Skeletal muscle tissue (tissue), 4 donors: ENCODE data around the gene TESK1. TPM values are rescaled to one million over a fixed set of nuclear protein-coding genes. Genes with fewer than 3 reads are reported as not detected.

Experiments
- H3K27ac ChIP-seq: one replicate; pipeline ENCODE4 v1.7.0; 2013; ENCODE audit warnings: mild to moderate bottlenecking, low read depth, low read length, inconsistent platforms
- H3K27me3 ChIP-seq, 3 donors: one replicate each; pipeline ENCODE4 v1.7.0; 2013; ENCODE audit warnings: low read length in 3 of 3; ENCODE audit not compliant: control insufficient read depth in 3 of 3, insufficient read depth in 3 of 3
- H3K36me3 ChIP-seq, 3 donors: one replicate each; pipeline ENCODE4 v1.7.0; 2013; ENCODE audit warnings: low read length in 3 of 3; ENCODE audit not compliant: control insufficient read depth in 3 of 3, insufficient read depth in 3 of 3
- H3K4me1 ChIP-seq, 3 donors: one replicate each; pipeline ENCODE4 v1.7.0; 2013; ENCODE audit warnings: low read length in 3 of 3, mild to moderate bottlenecking in 3 of 3; ENCODE audit not compliant: control insufficient read depth in 3 of 3, insufficient read depth in 3 of 3
- H3K4me3 ChIP-seq, 3 donors: one replicate each; pipeline ENCODE4 v1.7.0; 2013; ENCODE audit warnings: low read length in 3 of 3
- H3K9ac ChIP-seq, 3 donors: one replicate each; pipeline ENCODE4 v1.7.0; 2013; ENCODE audit warnings: low read length in 3 of 3, mild to moderate bottlenecking in 3 of 3, moderate library complexity in 2 of 3, low read depth in 1 of 3
- H3K9me3 ChIP-seq, 3 donors: one replicate each; pipeline ENCODE4 v1.7.0; 2013; ENCODE audit warnings: low read length in 3 of 3; ENCODE audit not compliant: control insufficient read depth in 3 of 3
- total RNA-seq: library from RNA; depleted of rRNA; stranded (reverse); fragments of >200 nt; gene quantifications from one replicate; pipeline ENCODE4 v1.2.3, GENCODE V29; 2014
- donor health status: Osteomylitis.

The TESK1 gene
- total RNA-seq, 1 donor from 2014 or later, result 8.4 TPM

DNA sequence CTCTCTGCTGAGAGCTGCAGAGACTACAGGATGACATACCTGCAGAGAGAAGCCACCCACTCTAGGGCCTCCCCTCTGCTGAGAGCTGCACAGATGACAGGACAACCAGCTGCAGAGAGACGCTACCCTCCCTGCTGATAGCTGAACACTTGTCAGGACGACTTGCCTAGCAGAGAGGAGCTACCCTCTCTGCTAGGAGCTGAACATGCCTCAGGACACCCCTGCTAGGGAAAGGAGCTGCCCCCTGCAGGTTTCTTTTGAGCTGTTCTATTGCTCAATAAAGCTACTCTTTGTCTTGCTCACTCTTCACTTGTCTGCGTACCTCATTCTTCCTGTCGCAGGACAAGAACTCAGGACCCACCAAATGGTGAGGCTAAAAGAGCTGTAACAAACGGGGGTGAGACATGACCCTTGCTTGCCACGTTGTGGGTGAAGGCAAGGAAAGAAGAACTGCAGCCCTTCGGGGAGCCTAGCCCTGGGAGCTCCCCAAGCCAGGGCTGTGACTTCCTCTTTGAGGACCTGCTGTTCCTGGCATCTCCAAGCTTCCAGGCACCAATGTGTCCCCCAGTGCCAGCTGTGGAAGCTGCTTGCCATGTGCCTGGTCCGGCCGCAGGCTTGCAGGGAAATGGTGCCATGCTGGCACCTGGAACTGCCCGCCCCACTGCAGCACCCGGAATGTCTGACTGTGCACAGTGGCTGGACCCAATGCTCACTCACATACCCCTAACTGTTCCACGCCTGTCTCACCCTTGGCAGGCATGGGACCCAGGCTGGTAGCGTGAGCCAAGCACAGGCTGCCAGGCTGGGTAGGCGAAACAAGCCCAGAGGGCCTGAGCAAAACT, 5.1 kb upstream of the TESK1 start:
- Histone ChIP-seq H3K4me3 (peak overlapping the region in 1 of 3 donors; percentile 35), H3K9me3 (no peaks in the 10 kb centered on the region), H3K27ac (peak overlapping the region; percentile 34), H3K27me3 (no peaks in the 10 kb centered on the region), H3K36me3 (no peaks in the 10 kb centered on the region), H3K9ac (peak overlapping the region in 1 of 3 donors; percentile 57), H3K4me1 (peaks cover 35 to 47% (median 38%) of the 10 kb centered on the region in 3 donors)

DNA sequence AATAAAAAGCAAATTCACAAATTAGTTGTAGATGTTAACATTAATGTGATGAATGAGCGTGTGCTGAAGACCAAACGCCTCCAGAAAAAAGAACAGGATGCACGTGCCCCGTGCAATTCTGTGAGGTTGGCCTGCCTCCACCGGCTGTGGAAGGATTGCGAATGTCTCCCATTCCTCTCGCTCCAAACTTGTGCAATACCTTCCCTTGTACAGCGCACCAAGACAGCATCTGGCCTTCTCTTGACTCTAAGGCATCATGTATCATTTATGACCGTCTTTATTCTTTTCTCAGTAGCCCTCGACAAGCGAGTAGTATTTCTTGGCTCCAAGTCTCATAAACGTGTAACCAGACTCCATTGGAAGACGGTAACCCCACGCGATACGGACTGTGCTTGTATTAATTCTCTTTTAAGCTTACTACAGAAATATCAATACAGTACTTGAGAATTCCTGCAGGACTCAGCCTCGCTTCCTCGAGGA, 1.5 kb upstream of the TESK1 start:
- peaks cover 46 to 62% (median 51%) of the 10 kb centered on the region in 3 donors for H3K4me1 ChIP-seq
- H3K9ac ChIP-seq, result peak overlapping the region; percentile 79 to 88 (median 81)
- no peaks in the 10 kb centered on the region for H3K27me3 ChIP-seq
- H3K4me3 ChIP-seq, result peak overlapping the region; percentile 77 to 91 (median 85)
- H3K36me3 ChIP-seq, result peaks cover 7 to 13% (median 12%) of the 10 kb centered on the region in 3 donors
- H3K9me3 ChIP-seq, result no peaks in the 10 kb centered on the region
- peak overlapping the region; percentile 97 for H3K27ac ChIP-seq

DNA sequence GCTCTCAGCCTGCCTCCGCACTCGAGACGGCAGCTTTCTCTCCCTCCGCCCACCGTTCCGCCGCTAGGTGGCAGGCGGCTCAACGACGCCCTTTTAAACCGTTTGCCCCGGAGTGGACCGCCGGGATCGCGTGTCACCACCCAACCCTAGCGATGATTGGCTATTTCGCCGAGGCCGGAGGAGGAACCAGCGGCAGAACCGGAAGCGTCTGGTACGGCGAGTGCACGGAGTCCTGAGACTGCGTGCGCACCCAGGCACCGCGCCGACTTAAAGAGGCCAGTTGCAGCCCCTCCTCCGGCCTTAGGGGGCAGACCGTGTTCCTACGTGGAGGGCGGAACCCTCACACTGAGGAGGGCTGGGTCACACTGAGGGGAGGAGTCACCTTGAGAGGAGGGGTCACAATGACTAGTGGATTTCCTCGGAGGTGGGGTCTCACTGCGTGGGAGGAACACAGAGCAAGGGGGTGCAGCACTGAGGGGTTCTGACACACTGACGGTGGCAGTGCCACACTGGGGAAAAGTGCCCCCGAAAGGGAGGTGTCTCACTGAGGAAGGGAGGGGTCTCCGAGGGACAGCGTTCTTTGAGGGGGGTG, 980 bp upstream of the TESK1 start:
- peaks cover 12 to 18% (median 16%) of the 10 kb centered on the region in 3 donors for H3K36me3 ChIP-seq
- H3K4me3 ChIP-seq, result peak overlapping the region; percentile 85 to 97 (median 93)
- peak overlapping the region; percentile 93 to 99 (median 95) for H3K9ac ChIP-seq
- peaks cover 41 to 61% (median 51%) of the 10 kb centered on the region in 3 donors for H3K4me1 ChIP-seq
- peak overlapping the region; percentile 97 for H3K27ac ChIP-seq
- no peaks in the 10 kb centered on the region for H3K27me3 ChIP-seq
- no peaks in the 10 kb centered on the region for H3K9me3 ChIP-seq

DNA sequence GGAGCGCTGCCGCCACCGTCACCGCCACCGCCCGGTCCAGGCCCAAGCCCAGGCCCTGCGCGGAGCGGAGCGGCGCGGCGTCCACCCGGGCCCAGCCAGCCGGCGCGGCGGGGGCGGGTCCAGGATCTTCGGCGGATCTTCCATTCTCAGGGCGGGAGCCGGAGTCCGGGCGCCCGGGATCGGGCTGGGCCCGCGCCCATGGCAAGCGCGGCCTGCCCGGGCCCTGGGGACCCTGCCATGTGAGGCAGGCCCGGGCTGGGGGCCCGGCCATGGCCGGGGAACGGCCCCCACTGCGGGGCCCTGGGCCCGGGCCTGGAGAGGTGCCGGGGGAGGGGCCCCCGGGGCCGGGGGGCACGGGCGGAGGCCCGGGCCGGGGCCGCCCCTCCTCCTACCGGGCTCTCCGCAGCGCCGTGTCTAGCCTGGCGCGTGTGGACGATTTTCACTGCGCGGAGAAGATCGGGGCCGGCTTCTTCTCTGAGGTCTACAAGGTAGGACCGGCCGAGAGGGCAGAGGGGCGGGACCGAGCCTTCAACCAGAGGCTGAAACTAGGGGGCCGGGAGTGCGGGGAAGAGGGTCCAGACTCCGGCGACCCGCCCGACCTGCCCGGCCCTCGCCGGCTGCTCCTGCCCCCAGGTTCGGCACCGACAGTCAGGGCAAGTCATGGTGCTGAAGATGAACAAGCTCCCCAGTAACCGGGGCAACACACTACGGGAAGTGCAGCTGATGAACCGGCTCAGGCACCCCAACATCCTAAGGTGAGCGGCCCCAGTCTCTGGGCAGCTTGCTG, 482 bp downstream of the TESK1 start:
- Histone ChIP-seq H3K9me3 (no peaks in the 10 kb centered on the region), H3K36me3 (peaks cover 13 to 20% (median 19%) of the 10 kb centered on the region in 3 donors), H3K9ac (peak overlapping the region; percentile 70 to 89 (median 83)), H3K4me1 (peaks cover 38 to 61% (median 48%) of the 10 kb centered on the region in 3 donors), H3K27me3 (no peaks in the 10 kb centered on the region), H3K27ac (no peak overlapping the region), H3K4me3 (peak overlapping the region; percentile 79 to 97 (median 82))

DNA sequence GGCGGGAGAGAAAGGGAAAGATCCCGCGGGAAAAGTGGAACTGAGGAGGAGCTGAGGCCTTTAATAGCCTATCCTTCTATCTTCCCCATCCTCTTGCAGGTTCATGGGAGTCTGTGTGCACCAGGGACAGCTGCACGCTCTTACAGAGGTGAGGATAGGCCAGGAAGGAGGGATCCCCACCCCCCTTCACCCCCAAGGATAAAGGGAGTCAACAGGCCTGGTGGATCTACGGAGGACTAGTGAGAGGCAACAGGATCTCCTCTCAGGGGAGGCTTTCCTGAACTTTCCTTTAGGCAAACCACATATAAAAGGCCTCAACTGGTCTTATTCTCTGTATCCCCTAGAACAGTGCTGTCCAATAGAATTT, 1.1 kb downstream of the TESK1 start:
- peaks cover 13 to 20% (median 19%) of the 10 kb centered on the region in 3 donors for H3K36me3 ChIP-seq
- H3K27me3 ChIP-seq, result no peaks in the 10 kb centered on the region
- H3K4me3 ChIP-seq, result peak overlapping the region; percentile 79 to 97 (median 82)
- H3K9ac ChIP-seq, result peak overlapping the region; percentile 69 to 89 (median 83)
- H3K4me1 ChIP-seq, result peaks cover 39 to 60% (median 46%) of the 10 kb centered on the region in 3 donors
- no peak overlapping the region for H3K27ac ChIP-seq
- H3K9me3 ChIP-seq, result no peaks in the 10 kb centered on the region

DNA sequence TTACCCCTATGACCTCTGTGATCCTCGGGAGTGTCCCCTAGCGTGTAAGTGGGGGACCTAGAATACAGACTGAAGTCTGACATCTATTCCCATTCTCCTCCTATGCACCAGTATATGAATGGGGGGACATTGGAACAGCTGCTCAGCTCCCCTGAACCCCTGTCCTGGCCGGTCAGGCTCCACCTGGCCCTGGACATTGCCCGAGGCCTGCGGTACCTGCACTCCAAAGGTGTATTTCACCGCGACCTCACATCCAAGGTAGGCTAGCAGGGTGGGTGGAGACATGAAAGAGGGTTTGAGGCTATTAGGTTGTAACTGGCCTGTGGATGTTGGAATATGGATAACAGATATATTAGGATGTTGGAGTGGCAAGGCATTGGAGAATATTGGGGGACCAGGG, 1.7 kb downstream of the TESK1 start:
- Histone ChIP-seq H3K4me3 (peak overlapping the region in 2 of 3 donors; percentile 15 to 41), H3K27ac (no peak overlapping the region), H3K4me1 (peaks cover 41 to 60% (median 46%) of the 10 kb centered on the region in 3 donors), H3K36me3 (peaks cover 13 to 20% (median 19%) of the 10 kb centered on the region in 3 donors), H3K27me3 (no peaks in the 10 kb centered on the region), H3K9ac (peak overlapping the region; percentile 44 to 83 (median 57)), H3K9me3 (no peaks in the 10 kb centered on the region)

DNA sequence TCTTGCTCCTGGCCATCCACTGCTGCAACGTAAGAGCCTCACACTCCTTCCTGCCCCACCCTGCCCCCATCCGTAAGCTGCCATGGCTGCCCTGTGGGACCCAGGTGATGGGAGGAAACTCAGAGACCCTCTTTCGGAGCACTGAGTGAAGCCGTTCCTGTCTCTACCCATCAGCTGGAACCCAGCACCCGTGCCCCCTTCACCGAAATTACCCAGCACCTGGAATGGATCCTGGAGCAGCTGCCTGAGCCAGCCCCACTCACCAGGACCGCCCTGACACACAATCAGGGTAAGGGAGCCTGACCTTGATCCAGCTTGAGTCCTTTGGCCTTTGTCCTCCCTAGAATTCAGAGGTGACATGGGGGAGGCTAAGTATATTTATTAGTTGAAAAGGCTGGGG, 3.2 kb downstream of the TESK1 start:
- H3K4me1 ChIP-seq, result peaks cover 36 to 51% (median 39%) of the 10 kb centered on the region in 3 donors
- H3K36me3 ChIP-seq, result peaks cover 13 to 20% (median 19%) of the 10 kb centered on the region in 3 donors
- no peak overlapping the region for H3K4me3 ChIP-seq
- no peak overlapping the region for H3K9ac ChIP-seq
- H3K9me3 ChIP-seq, result no peaks in the 10 kb centered on the region
- no peaks in the 10 kb centered on the region for H3K27me3 ChIP-seq
- no peak overlapping the region for H3K27ac ChIP-seq

DNA sequence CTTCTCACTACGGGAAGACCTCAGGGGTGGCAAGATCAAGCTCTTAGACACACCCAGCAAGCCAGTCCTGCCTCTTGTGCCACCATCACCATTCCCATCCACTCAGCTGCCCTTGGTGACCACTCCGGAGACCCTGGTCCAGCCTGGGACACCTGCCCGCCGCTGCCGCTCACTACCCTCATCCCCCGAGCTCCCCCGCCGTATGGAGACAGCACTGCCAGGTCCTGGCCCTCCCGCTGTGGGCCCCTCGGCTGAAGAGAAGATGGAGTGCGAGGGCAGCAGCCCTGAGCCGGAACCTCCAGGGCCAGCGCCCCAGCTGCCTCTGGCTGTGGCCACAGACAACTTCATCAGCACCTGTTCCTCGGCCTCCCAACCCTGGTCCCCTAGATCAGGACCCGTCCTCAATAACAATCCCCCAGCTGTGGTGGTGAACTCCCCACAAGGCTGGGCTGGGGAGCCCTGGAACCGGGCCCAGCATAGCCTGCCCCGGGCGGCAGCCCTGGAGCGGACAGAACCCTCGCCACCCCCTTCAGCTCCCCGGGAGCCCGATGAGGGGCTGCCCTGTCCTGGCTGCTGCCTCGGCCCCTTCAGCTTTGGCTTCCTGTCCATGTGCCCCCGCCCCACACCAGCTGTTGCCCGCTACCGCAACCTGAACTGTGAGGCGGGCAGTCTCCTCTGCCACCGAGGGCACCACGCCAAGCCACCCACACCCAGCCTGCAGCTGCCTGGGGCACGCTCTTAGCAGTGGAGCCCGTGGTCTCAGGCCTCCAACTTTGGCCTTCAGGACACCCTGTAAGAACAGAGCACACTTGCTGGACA, 4.1 kb downstream of the TESK1 start:
- H3K9ac ChIP-seq, result peak overlapping the region in 2 of 3 donors; percentile 45 to 60
- H3K27me3 ChIP-seq, result no peaks in the 10 kb centered on the region
- H3K27ac ChIP-seq, result peak overlapping the region; percentile 71
- H3K4me3 ChIP-seq, result no peak overlapping the region
- peaks cover 13 to 20% (median 19%) of the 10 kb centered on the region in 3 donors for H3K36me3 ChIP-seq
- H3K9me3 ChIP-seq, result no peaks in the 10 kb centered on the region
- H3K4me1 ChIP-seq, result peaks cover 30 to 45% (median 32%) of the 10 kb centered on the region in 3 donors

DNA sequence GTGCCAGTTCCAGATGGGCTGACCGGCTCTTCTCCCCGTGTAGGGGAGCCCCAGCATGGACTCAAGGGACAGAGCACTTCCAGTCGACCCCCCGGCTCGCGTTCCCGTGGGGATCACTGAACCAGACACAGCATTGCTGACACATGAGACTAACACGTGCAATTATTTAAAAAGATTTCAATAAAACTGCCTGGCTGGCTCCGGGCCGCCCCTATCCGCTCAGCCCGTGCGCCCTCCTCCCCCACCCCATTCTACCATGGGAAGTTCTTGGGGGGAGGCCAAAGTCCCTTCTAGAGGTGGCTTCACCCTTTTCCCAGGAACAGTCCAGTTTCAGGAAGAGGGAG, 4.7 kb downstream of the TESK1 start:
- Histone ChIP-seq H3K9me3 (no peaks in the 10 kb centered on the region), H3K27ac (peak overlapping the region; percentile 71), H3K36me3 (peaks cover 13 to 20% (median 19%) of the 10 kb centered on the region in 3 donors), H3K9ac (peak overlapping the region in 2 of 3 donors; percentile 45 to 60), H3K4me1 (peaks cover 24 to 40% (median 26%) of the 10 kb centered on the region in 3 donors), H3K27me3 (no peaks in the 10 kb centered on the region), H3K4me3 (no peak overlapping the region)
